ENCODE measurements around the gene SLC6A13.

GRCh38 chr12:262113-262512 is 523 bp downstream of the SLC6A13 start:
- TF ChIP-seq EZH2 (IDR thresholded peaks at IDR 0.05; ENCODE audit: borderline replicate concordance, insufficient read depth, low read depth, low read length, poor library complexity, severe bottlenecking) = no peak
- TF ChIP-seq, protein P1, sequence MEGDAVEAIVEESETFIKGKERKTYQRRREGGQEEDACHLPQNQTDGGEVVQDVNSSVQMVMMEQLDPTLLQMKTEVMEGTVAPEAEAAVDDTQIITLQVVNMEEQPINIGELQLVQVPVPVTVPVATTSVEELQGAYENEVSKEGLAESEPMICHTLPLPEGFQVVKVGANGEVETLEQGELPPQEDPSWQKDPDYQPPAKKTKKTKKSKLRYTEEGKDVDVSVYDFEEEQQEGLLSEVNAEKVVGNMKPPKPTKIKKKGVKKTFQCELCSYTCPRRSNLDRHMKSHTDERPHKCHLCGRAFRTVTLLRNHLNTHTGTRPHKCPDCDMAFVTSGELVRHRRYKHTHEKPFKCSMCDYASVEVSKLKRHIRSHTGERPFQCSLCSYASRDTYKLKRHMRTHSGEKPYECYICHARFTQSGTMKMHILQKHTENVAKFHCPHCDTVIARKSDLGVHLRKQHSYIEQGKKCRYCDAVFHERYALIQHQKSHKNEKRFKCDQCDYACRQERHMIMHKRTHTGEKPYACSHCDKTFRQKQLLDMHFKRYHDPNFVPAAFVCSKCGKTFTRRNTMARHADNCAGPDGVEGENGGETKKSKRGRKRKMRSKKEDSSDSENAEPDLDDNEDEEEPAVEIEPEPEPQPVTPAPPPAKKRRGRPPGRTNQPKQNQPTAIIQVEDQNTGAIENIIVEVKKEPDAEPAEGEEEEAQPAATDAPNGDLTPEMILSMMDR (IDR thresholded peaks at IDR 0.05) = no peak

All from B cell (primary cell).